GM18873 (cell line): ENCODE measurements around the gene PRKRA.
"Not testable (repeated sequence)": the region's sequence is repeated elsewhere in the genome, so short reads cannot be mapped to it uniquely, and the experiment has no call there.

Experiments
- ATAC-seq: cut with Tn5 transposase; IDR thresholded peaks from one replicate; pipeline ENCODE4 v1.9.1; 2021; ENCODE audit warnings: mild to moderate bottlenecking, moderate library complexity, moderate number of reproducible peaks; ENCODE audit not compliant: unreplicated experiment, low FRiP score

PRKRA gene

GRCh38 chr2:178450774-178451525 is at the start of gene PRKRA, which contains the start of gene PJVK:
TSS of gene PRKRA (minus strand) at chr2:178451175. CDS start at chr2:178451030, 145 bp downstream.
TSS of gene PJVK (plus strand) at chr2:178451378. CDS start at chr2:178453410, 2,032 bp downstream.
- peak; percentile 78 for ATAC-seq

GRCh38 chr2:178499640-178500039 is 48.7 kb upstream of the PRKRA start:
- ATAC-seq: no peak

GRCh38 chr2:178498137-178498536 is 47.2 kb upstream of the PRKRA start:
- ATAC-seq: no peak

GRCh38 chr2:178496049-178496448 is 45.1 kb upstream of the PRKRA start:
- ATAC-seq: no peak

- no peak for ATAC-seq
Observed at GRCh38 chr2:178491612-178492011, 40.6 kb upstream of the PRKRA start.

GRCh38 chr2:178485356-178485755 is 34.4 kb upstream of the PRKRA start:
- no peak for ATAC-seq

- ATAC-seq: no peak
Observed at GRCh38 chr2:178484245-178485041, 33.5 kb upstream of the PRKRA start.

- peak; percentile 43 for ATAC-seq
Observed at GRCh38 chr2:178482437-178482836, 31.5 kb upstream of the PRKRA start.

GRCh38 chr2:178480227-178481181 is 29.5 kb upstream of the PRKRA start, which contains the start of gene PLEKHA3:
TSS of gene PLEKHA3 (plus strand) at chr2:178480457. CDS start at chr2:178480870, 413 bp downstream.
- ATAC-seq: peak; percentile 44

GRCh38 chr2:178479758-178480226 is 28.8 kb upstream of the PRKRA start:
- ATAC-seq: no peak

- ATAC-seq: no peak
Observed at GRCh38 chr2:178479275-178479616, 28.3 kb upstream of the PRKRA start.

- peak; percentile 38 for ATAC-seq
Observed at GRCh38 chr2:178478439-178479274, 27.7 kb upstream of the PRKRA start, which contains the start of gene FKBP7. TSS of gene FKBP7 (minus strand) at chr2:178478600. CDS start at chr2:178478499, 101 bp downstream.

GRCh38 chr2:178478130-178478438 is 27.1 kb upstream of the PRKRA start:
- ATAC-seq: no peak

- ATAC-seq: no peak
Observed at GRCh38 chr2:178477443-178478129, 26.6 kb upstream of the PRKRA start.

- ATAC-seq: no peak
Observed at GRCh38 chr2:178476477-178476876, 25.5 kb upstream of the PRKRA start.

- ATAC-seq: no peak
Observed at GRCh38 chr2:178474560-178474959, 23.6 kb upstream of the PRKRA start.

GRCh38 chr2:178473931-178474330 is 23.0 kb upstream of the PRKRA start:
- no peak for ATAC-seq

GRCh38 chr2:178473373-178473772 is 22.4 kb upstream of the PRKRA start:
- no peak for ATAC-seq

GRCh38 chr2:178471313-178471712 is 20.3 kb upstream of the PRKRA start:
- ATAC-seq: not testable (repeated sequence)
